Neural crest cell (in vitro differentiated cells): ENCODE results near the gene NUDCD3. TPM values are rescaled to one million over a fixed set of nuclear protein-coding genes. Genes with fewer than 3 reads are reported as not detected.
"Not testable (repeated sequence)": the region's sequence is repeated elsewhere in the genome, so short reads cannot be mapped to it uniquely, and the experiment has no call there.

Experiments
- DNase-seq: peaks from one replicate; pipeline ENCODE4 v3.0.0; 2021; ENCODE audit warnings: low read depth, mixed read lengths, low spot score
- H3K27ac Mint-ChIP-seq: one replicate; pipeline ENCODE4 v1.8.0; 2021; ENCODE audit warnings: mild to moderate bottlenecking, mixed read lengths; ENCODE audit not compliant: unreplicated experiment
- H3K27me3 Mint-ChIP-seq: 2 replicates; pipeline ENCODE4 v1.8.0; 2021; ENCODE audit warnings: low read depth, mild to moderate bottlenecking, mixed read lengths
- H3K36me3 Mint-ChIP-seq: 2 replicates; pipeline ENCODE4 v1.8.0; 2021; ENCODE audit warnings: low read depth, mild to moderate bottlenecking, mixed read lengths
- H3K4me1 Mint-ChIP-seq: 2 replicates; pipeline ENCODE4 v1.8.0; 2021; ENCODE audit warnings: mixed read lengths
- H3K4me3 Mint-ChIP-seq: one replicate; pipeline ENCODE4 v1.8.0; 2021; ENCODE audit warnings: mild to moderate bottlenecking, mixed read lengths
- H3K9me3 Mint-ChIP-seq: 2 replicates; pipeline ENCODE4 v1.8.0; 2021; ENCODE audit warnings: mixed read lengths
- total RNA-seq: library from RNA; stranded (reverse); gene quantifications from 2 replicates; pipeline ENCODE4 v1.2.1, GENCODE V29; 2021
- TF ChIP-seq, protein P1 (sequence below): fragments of 200-600 bp; sonication (generic); conservative IDR thresholded peaks from 2 replicates; pipeline ENCODE4 v1.5.0; 2021; ENCODE audit warnings: antibody characterized with exemption, mild to moderate bottlenecking

The NUDCD3 gene
- total RNA-seq, 1 donor from 2014 or later: 93.2 TPM

DNA sequence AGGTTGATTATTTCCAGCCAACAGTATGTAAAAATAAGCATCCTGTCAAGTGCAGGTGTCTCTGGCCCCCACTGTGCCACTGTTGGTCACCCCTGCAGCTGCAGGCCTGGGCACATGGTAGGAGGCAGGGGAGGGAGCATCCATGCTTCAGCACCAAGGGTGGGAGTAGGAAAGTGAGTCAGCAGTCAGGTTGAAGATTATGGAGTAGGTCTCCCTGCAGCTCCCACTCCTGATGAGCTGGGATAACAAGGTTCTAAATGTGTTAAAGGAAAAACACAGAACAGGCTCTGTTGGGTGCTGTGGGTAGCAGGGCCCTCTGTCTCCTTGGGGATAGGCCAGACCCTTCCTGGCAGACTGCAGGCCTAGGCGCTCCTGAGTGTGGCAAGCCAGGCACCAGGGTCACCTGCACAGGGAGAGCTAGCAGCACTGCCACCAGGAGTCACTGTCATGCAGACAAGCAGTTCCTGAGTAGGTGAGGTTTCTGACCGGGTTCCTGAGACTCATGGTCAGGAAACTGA is 59.3 kb downstream of the NUDCD3 start:
- no peak for DNase-seq
- TF ChIP-seq, protein P1, sequence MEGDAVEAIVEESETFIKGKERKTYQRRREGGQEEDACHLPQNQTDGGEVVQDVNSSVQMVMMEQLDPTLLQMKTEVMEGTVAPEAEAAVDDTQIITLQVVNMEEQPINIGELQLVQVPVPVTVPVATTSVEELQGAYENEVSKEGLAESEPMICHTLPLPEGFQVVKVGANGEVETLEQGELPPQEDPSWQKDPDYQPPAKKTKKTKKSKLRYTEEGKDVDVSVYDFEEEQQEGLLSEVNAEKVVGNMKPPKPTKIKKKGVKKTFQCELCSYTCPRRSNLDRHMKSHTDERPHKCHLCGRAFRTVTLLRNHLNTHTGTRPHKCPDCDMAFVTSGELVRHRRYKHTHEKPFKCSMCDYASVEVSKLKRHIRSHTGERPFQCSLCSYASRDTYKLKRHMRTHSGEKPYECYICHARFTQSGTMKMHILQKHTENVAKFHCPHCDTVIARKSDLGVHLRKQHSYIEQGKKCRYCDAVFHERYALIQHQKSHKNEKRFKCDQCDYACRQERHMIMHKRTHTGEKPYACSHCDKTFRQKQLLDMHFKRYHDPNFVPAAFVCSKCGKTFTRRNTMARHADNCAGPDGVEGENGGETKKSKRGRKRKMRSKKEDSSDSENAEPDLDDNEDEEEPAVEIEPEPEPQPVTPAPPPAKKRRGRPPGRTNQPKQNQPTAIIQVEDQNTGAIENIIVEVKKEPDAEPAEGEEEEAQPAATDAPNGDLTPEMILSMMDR: no peak
- no peaks in the 10 kb centered on the region for H3K4me1 Mint-ChIP-seq
- no peak overlapping the region for H3K4me3 Mint-ChIP-seq
- peaks cover 8% of the 10 kb centered on the region for H3K36me3 Mint-ChIP-seq
- no peaks in the 10 kb centered on the region for H3K27me3 Mint-ChIP-seq
- no peak overlapping the region for H3K27ac Mint-ChIP-seq
- no peaks in the 10 kb centered on the region for H3K9me3 Mint-ChIP-seq

DNA sequence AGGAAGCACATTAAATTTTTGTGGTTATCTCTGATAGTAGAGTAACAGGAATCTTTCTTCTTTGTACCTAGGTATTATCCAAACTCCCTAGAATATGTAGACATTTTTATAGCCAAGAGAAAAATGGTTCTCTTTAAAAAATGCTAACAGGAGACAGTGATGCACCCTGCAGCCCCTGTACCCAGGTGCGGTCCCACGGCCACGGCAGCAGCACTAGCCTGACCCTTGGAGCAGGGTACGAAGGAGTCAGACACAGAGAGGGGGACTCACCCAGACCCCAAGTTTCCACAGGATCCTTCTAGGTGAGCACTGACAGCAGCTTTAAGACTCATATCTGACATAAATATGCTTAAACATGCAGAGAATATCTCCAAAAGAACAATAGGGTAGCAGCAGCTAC is 60.4 kb downstream of the NUDCD3 start:
- Mint-ChIP-seq H3K27ac (no peak overlapping the region), H3K9me3 (no peaks in the 10 kb centered on the region), H3K4me1 (no peaks in the 10 kb centered on the region), H3K27me3 (no peaks in the 10 kb centered on the region), H3K36me3 (peaks cover 9% of the 10 kb centered on the region), H3K4me3 (no peak overlapping the region)
- TF ChIP-seq, protein P1: no peak
- no peak for DNase-seq

DNA sequence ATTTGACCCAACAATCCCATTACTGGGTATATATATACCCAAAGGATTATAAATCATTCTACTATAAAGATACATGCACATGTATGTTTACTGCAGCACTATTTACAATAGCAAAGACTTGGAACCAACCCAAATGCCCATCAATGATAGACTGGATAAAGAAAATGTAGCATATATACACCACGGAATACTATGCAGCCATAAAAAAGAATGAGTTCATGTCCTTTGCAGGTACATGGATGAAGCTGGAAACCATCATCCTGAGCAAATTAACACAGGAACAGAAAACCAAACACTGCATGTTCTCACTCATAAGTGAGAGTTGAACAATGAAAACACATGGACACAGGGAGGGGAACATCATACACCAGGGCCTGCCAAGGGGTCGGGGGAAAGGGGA is 65.7 kb downstream of the NUDCD3 start:
- H3K36me3 Mint-ChIP-seq: peaks cover 36% of the 10 kb centered on the region
- DNase-seq, H3K27me3 Mint-ChIP-seq, H3K4me3 Mint-ChIP-seq, H3K4me1 Mint-ChIP-seq, H3K27ac Mint-ChIP-seq, H3K9me3 Mint-ChIP-seq: not testable (repeated sequence)

DNA sequence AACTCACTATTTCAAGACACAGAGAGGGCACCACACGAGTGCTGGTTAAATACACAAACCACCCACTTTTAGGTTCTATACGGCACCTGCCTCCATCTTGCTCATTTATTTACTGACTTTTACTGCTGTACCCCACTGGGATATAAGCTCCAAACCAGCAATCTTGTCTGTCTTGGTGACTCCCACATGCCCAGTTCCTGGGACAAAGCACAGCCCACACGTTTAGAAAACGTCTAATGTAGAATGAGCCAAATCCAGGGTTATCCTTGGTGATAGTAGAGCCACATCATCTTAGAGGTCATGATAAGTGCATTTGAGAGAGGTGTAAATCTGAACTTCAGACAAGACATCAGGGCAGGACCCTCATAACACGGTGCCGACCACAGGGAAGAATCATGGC is 73.5 kb downstream of the NUDCD3 start:
- Mint-ChIP-seq H3K36me3 (peaks cover 16% of the 10 kb centered on the region), H3K27ac (no peak overlapping the region)

DNA sequence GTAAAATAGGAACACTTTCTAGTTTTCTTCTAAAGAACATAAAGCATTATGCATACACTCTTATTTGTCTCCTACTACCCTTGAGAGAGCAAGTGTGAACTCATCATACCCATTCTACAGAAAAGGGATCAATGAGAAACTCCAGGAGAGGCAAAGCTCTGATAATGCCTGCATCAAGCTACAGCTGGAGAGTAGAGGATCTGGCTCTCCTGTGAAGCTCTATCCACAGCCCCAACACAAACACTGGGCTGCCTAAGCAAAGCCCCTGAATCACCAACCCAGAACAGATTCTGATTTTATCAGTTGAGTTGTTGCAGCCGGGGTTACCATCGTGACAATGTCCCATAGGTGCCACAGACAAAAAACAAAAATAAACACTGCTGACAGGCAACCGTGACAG is 74.9 kb downstream of the NUDCD3 start:
- Mint-ChIP-seq H3K36me3 (peaks cover 26% of the 10 kb centered on the region), H3K9me3 (peaks cover 6% of the 10 kb centered on the region), H3K4me3 (no peak overlapping the region), H3K27me3 (no peaks in the 10 kb centered on the region), H3K4me1 (no peaks in the 10 kb centered on the region), H3K27ac (no peak overlapping the region)
- TF ChIP-seq, protein P1: no peak
- DNase-seq: no peak

More for the DNA sequence above, 73.5 kb downstream of the NUDCD3 start:
- no peaks in the 10 kb centered on the region for H3K9me3 Mint-ChIP-seq
- H3K27me3 Mint-ChIP-seq: no peaks in the 10 kb centered on the region
- no peak for DNase-seq
- TF ChIP-seq, protein P1: no peak
- no peaks in the 10 kb centered on the region for H3K4me1 Mint-ChIP-seq
- H3K4me3 Mint-ChIP-seq: no peak overlapping the region

DNA sequence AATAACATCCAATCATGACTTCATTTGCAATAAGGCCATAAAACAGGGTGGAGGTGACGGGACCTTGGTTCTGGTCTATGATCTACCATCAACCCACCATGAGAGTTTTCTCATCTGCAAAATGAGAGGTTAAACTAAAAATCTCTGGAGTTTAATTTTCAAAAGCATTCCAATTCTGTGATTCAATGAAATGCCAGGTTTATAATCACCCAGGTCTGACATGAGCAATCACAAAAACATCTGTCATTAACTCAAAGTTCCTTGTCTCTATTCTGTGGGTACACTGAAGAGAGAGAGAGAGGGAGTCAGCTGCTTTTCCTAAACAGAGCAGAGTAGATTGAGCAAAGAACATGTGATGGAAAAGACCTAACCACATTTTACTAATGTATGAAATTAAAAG is 75.4 kb downstream of the NUDCD3 start:
- H3K4me3 Mint-ChIP-seq: no peak overlapping the region
- no peaks in the 10 kb centered on the region for H3K4me1 Mint-ChIP-seq
- H3K27me3 Mint-ChIP-seq: no peaks in the 10 kb centered on the region
- H3K9me3 Mint-ChIP-seq: peaks cover 6% of the 10 kb centered on the region
- DNase-seq: no peak
- H3K27ac Mint-ChIP-seq: no peak overlapping the region
- TF ChIP-seq, protein P1: no peak
- peaks cover 22% of the 10 kb centered on the region for H3K36me3 Mint-ChIP-seq
